Mesendoderm (in vitro differentiated cells): Measurements from ENCODE around the gene CACYBP. TPM values are rescaled to one million over a fixed set of nuclear protein-coding genes. Genes with fewer than 3 reads are reported as not detected.

Experiments used
- DNase-seq: peaks from one replicate; pipeline ENCODE4 v3.0.0; 2013
- H2AK5ac ChIP-seq: 2 replicates; pipeline ENCODE4 v1.6.1; 2013; ENCODE audit warnings: low read length, inconsistent platforms
- H2BK120ac ChIP-seq: 2 replicates; pipeline ENCODE4 v1.6.1; 2013; ENCODE audit warnings: low read depth, mild to moderate bottlenecking, low read length, moderate library complexity, mixed read lengths
- H2BK15ac ChIP-seq: replicated peaks from 2 replicates; pipeline ENCODE4 v1.6.1; 2013; ENCODE audit warnings: low read depth, mild to moderate bottlenecking, moderate library complexity
- H2BK5ac ChIP-seq: 2 replicates; pipeline ENCODE4 v1.6.1; 2013; ENCODE audit warnings: low read length, inconsistent platforms
- H3K18ac ChIP-seq: 2 replicates; pipeline ENCODE4 v1.6.1; 2013; ENCODE audit warnings: mild to moderate bottlenecking, low read length, mixed read lengths
- H3K23ac ChIP-seq: one replicate; pipeline ENCODE4 v1.6.1; 2013; ENCODE audit warnings: low read length
- H3K27ac ChIP-seq: 2 replicates; pipeline ENCODE4 v1.5.1; 2013; ENCODE audit warnings: low read depth, mild to moderate bottlenecking, inconsistent platforms, low read length, moderate library complexity
- H3K27me3 ChIP-seq: 2 replicates; pipeline ENCODE4 v1.6.1; 2013; ENCODE audit warnings: low read length, control low read depth, mild to moderate bottlenecking, inconsistent platforms; ENCODE audit not compliant: insufficient read depth, poor library complexity
- H3K36me3 ChIP-seq: 2 replicates; pipeline ENCODE4 v1.6.1; 2013; ENCODE audit warnings: low read length, inconsistent platforms; ENCODE audit not compliant: control insufficient read depth, insufficient read depth
- H3K4ac ChIP-seq: one replicate; pipeline ENCODE4 v1.6.1; 2013; ENCODE audit warnings: low read depth, mild to moderate bottlenecking, low read length, moderate library complexity
- H3K4me1 ChIP-seq: 2 replicates; pipeline ENCODE4 v1.6.1; 2013; ENCODE audit warnings: low read depth, low read length, inconsistent platforms; ENCODE audit not compliant: control insufficient read depth
- H3K4me2 ChIP-seq: 2 replicates; pipeline ENCODE4 v1.6.1; 2013; ENCODE audit warnings: low read length
- H3K4me3 ChIP-seq: 2 replicates; pipeline ENCODE4 v1.5.1; 2013; ENCODE audit warnings: mild to moderate bottlenecking, low read length
- H3K56ac ChIP-seq: one replicate; pipeline ENCODE4 v1.6.1; 2013; ENCODE audit warnings: low read length
- H3K79me1 ChIP-seq: 2 replicates; pipeline ENCODE4 v1.6.1; 2013; ENCODE audit warnings: low read length, inconsistent platforms
- H3K79me2 ChIP-seq: 2 replicates; pipeline ENCODE4 v1.6.1; 2013; ENCODE audit warnings: mild to moderate bottlenecking, low read length; ENCODE audit not compliant: control insufficient read depth, insufficient read depth
- H3K9ac ChIP-seq: 2 replicates; pipeline ENCODE4 v1.6.1; 2013; ENCODE audit warnings: low read length, inconsistent platforms
- H4K5ac ChIP-seq: one replicate; pipeline ENCODE4 v1.6.1; 2013; ENCODE audit warnings: low read length
- H4K8ac ChIP-seq: one replicate; pipeline ENCODE4 v1.6.1; 2013; ENCODE audit warnings: low read depth, mild to moderate bottlenecking, control low read depth, low read length, moderate library complexity
- WGBS: extraction: QIAGEN DNeasy Blood & Tissue Kit; methylation state at CpG from one replicate; pipeline ENCODE4 v1.1.7; 2013; ENCODE audit warnings: low lambda C conversion rate, missing lambda C conversion rate; ENCODE audit not compliant: insufficient coverage; ENCODE audit errors: extremely low coverage; 5-methylcytosine and 5-hydroxymethylcytosine counted together
- polyA plus RNA-seq, 2 experiments: library from polyadenylated mRNA; stranded (reverse); fragments of 200-250 nt; gene quantifications; one replicate each; pipeline ENCODE4 v1.2.3, GENCODE V29; 2013

Gene CACYBP
- 113 TPM for polyA plus RNA-seq (2013, experiment 1 of 2)
- polyA plus RNA-seq (2013, experiment 2 of 2) = 111 TPM

- Histone ChIP-seq H3K4ac (peak within 1 kb of the TSS; percentile 99), H2BK120ac (peak within 1 kb of the TSS; percentile 49), H3K23ac (peak within 1 kb of the TSS; percentile 81), H3K4me2 (peak within 1 kb of the TSS; percentile 77), H3K27me3 (no peaks in the 10 kb centered on the region), H4K8ac (peak within 1 kb of the TSS; percentile 43), H3K27ac (peak within 1 kb of the TSS; percentile 84), H4K5ac (peak within 1 kb of the TSS; percentile 95), H3K79me1 (peaks cover 1% of the 10 kb centered on the region), H3K56ac (peak within 1 kb of the TSS; percentile 100), H3K9ac (peak within 1 kb of the TSS; percentile 93), H2BK5ac (peak within 1 kb of the TSS; percentile 78), H2AK5ac (peak within 1 kb of the TSS; percentile 6), H3K79me2 (peaks cover 48% of the 10 kb centered on the region), H3K4me3 (peak within 1 kb of the TSS; percentile 75), H3K36me3 (no peaks in the 10 kb centered on the region), H3K18ac (peak within 1 kb of the TSS; percentile 96), H3K4me1 (no peaks in the 10 kb centered on the region), H2BK15ac (no peak within 1 kb of the TSS)
- no CpG with 5 or more reads among the region's 71 CpGs for WGBS
- DNase-seq = peak; percentile 54
Measured at GRCh38 chr1:174999936-175000696, at the start of gene CACYBP. Gene CACYBP (plus strand): TSS chr1:174999947. CDS start chr1:175000181, 234 bp downstream.

GRCh38 chr1:174953285-174954072 lies 46.3 kb upstream of the CACYBP start:
- DNase-seq = no peak

GRCh38 chr1:174954073-174954460 lies 45.7 kb upstream of the CACYBP start:
- Histone ChIP-seq H4K8ac (no peak overlapping the region), H3K18ac (no peak overlapping the region), H3K79me2 (no peaks in the 10 kb centered on the region), H3K4me3 (no peak overlapping the region), H3K27ac (no peak overlapping the region), H3K9ac (no peak overlapping the region), H3K23ac (no peak overlapping the region), H3K4me1 (no peaks in the 10 kb centered on the region), H4K5ac (no peak overlapping the region), H3K4me2 (no peak overlapping the region), H2AK5ac (no peak overlapping the region), H3K4ac (no peak overlapping the region), H3K56ac (no peak overlapping the region), H2BK120ac (no peak overlapping the region), H3K27me3 (no peaks in the 10 kb centered on the region), H3K79me1 (no peaks in the 10 kb centered on the region), H2BK15ac (no peak overlapping the region), H2BK5ac (no peak overlapping the region), H3K36me3 (no peaks in the 10 kb centered on the region)
- peak; percentile 57 for DNase-seq

More at GRCh38 chr1:174953285-174954072, 46.3 kb upstream of the CACYBP start:
- no peaks in the 10 kb centered on the region for H3K79me1 ChIP-seq
- no peak overlapping the region for H3K4ac ChIP-seq
- H3K9ac ChIP-seq = no peak overlapping the region
- no peaks in the 10 kb centered on the region for H3K79me2 ChIP-seq
- no peak overlapping the region for H2AK5ac ChIP-seq
- no peak overlapping the region for H4K5ac ChIP-seq
- no peaks in the 10 kb centered on the region for H3K4me1 ChIP-seq
- H3K23ac ChIP-seq = no peak overlapping the region
- H2BK120ac ChIP-seq = no peak overlapping the region
- H3K27me3 ChIP-seq = no peaks in the 10 kb centered on the region
- H3K18ac ChIP-seq = no peak overlapping the region
- H2BK5ac ChIP-seq = no peak overlapping the region
- H2BK15ac ChIP-seq = no peak overlapping the region
- H3K4me2 ChIP-seq = no peak overlapping the region
- H4K8ac ChIP-seq = no peak overlapping the region
- H3K27ac ChIP-seq = no peak overlapping the region
- H3K36me3 ChIP-seq = no peaks in the 10 kb centered on the region
- H3K56ac ChIP-seq = no peak overlapping the region
- WGBS = no CpG with 5 or more reads among the region's 11 CpGs
- H3K4me3 ChIP-seq = no peak overlapping the region

- Histone ChIP-seq H3K79me1 (no peaks in the 10 kb centered on the region), H3K9ac (no peak overlapping the region), H3K4ac (no peak overlapping the region), H3K4me2 (no peak overlapping the region), H3K56ac (no peak overlapping the region), H3K18ac (no peak overlapping the region), H2BK120ac (no peak overlapping the region), H3K27ac (no peak overlapping the region), H3K23ac (no peak overlapping the region), H3K79me2 (no peaks in the 10 kb centered on the region), H3K4me1 (no peaks in the 10 kb centered on the region), H3K36me3 (no peaks in the 10 kb centered on the region), H3K27me3 (no peaks in the 10 kb centered on the region), H2BK15ac (no peak overlapping the region), H3K4me3 (no peak overlapping the region), H4K5ac (no peak overlapping the region), H2BK5ac (no peak overlapping the region), H4K8ac (no peak overlapping the region), H2AK5ac (no peak overlapping the region)
- WGBS = no CpG with 5 or more reads among the region's 3 CpGs
- DNase-seq = no peak
Measured at GRCh38 chr1:174954671-174955669, 44.8 kb upstream of the CACYBP start.

- Histone ChIP-seq H3K4me3 (no peak overlapping the region), H3K9ac (no peak overlapping the region), H3K18ac (no peak overlapping the region), H2BK5ac (no peak overlapping the region), H4K8ac (no peak overlapping the region), H3K23ac (no peak overlapping the region), H3K79me2 (no peaks in the 10 kb centered on the region), H2AK5ac (no peak overlapping the region), H3K27ac (no peak overlapping the region), H4K5ac (no peak overlapping the region), H3K4me1 (no peaks in the 10 kb centered on the region), H3K4ac (no peak overlapping the region), H3K27me3 (no peaks in the 10 kb centered on the region), H2BK15ac (no peak overlapping the region), H3K79me1 (no peaks in the 10 kb centered on the region), H2BK120ac (no peak overlapping the region), H3K56ac (no peak overlapping the region), H3K36me3 (no peaks in the 10 kb centered on the region), H3K4me2 (no peak overlapping the region)
- WGBS = no CpG with 5 or more reads among the region's 3 CpGs
- DNase-seq = no peak
Measured at GRCh38 chr1:174956086-174956485, 43.7 kb upstream of the CACYBP start.
